ENCODE results near the gene PARP16.

Gene PARP16

GRCh38 chr15:65327651-65328393 lies 41.1 kb upstream of the PARP16 start:
- ATAC-seq = no peak
- no peak overlapping the region for H3K27ac Mint-ChIP-seq
- no peaks in the 10 kb centered on the region for H3K36me3 Mint-ChIP-seq
- H3K4me1 Mint-ChIP-seq = no peaks in the 10 kb centered on the region
- no peak overlapping the region for H3K4me3 Mint-ChIP-seq
- DNase-seq (ENCODE audit: low spot score in 2 of 2) = no peak
- no peaks in the 10 kb centered on the region for H3K9me3 Mint-ChIP-seq

GRCh38 chr15:65326818-65327217 lies 40.1 kb upstream of the PARP16 start:
- Mint-ChIP-seq H3K4me1 (no peaks in the 10 kb centered on the region), H3K36me3 (no peaks in the 10 kb centered on the region), H3K27ac (no peak overlapping the region), H3K9me3 (no peaks in the 10 kb centered on the region), H3K4me3 (no peak overlapping the region)
- ATAC-seq = no peak
- no peak for DNase-seq (ENCODE audit: low spot score in 2 of 2)

GRCh38 chr15:65326117-65326526 lies 39.4 kb upstream of the PARP16 start:
- Mint-ChIP-seq H3K27ac (no peak overlapping the region), H3K4me3 (no peak overlapping the region), H3K4me1 (no peaks in the 10 kb centered on the region), H3K9me3 (no peaks in the 10 kb centered on the region), H3K36me3 (no peaks in the 10 kb centered on the region)
- ATAC-seq = no peak
- DNase-seq (ENCODE audit: low spot score in 2 of 2) = no peak

GRCh38 chr15:65323071-65323511 lies 36.4 kb upstream of the PARP16 start:
- no peak overlapping the region for H3K27ac Mint-ChIP-seq
- peaks cover 6% of the 10 kb centered on the region for H3K36me3 Mint-ChIP-seq
- H3K9me3 Mint-ChIP-seq = no peaks in the 10 kb centered on the region
- ATAC-seq = no peak
- no peak for DNase-seq (ENCODE audit: low spot score in 2 of 2)
- H3K4me3 Mint-ChIP-seq = no peak overlapping the region
- peaks cover 4% of the 10 kb centered on the region for H3K4me1 Mint-ChIP-seq

GRCh38 chr15:65318870-65319356 lies 32.2 kb upstream of the PARP16 start:
- Mint-ChIP-seq H3K4me1 (peaks cover 4% of the 10 kb centered on the region), H3K27ac (no peak overlapping the region), H3K9me3 (no peaks in the 10 kb centered on the region), H3K4me3 (no peak overlapping the region), H3K36me3 (peaks cover 6% of the 10 kb centered on the region)
- DNase-seq (ENCODE audit: low spot score in 2 of 2) (peak; percentile 66 to 87), ATAC-seq (peak; percentile 97)

- DNase-seq (ENCODE audit: low spot score in 2 of 2) = no peak
- no peak for ATAC-seq
- no peak overlapping the region for H3K4me3 Mint-ChIP-seq
- H3K9me3 Mint-ChIP-seq = no peaks in the 10 kb centered on the region
- no peak overlapping the region for H3K27ac Mint-ChIP-seq
- H3K36me3 Mint-ChIP-seq = no peaks in the 10 kb centered on the region
- no peaks in the 10 kb centered on the region for H3K4me1 Mint-ChIP-seq
Observed at GRCh38 chr15:65312400-65312916, 25.8 kb upstream of the PARP16 start.

- Mint-ChIP-seq H3K9me3 (no peaks in the 10 kb centered on the region), H3K36me3 (no peaks in the 10 kb centered on the region), H3K4me1 (no peaks in the 10 kb centered on the region), H3K4me3 (no peak overlapping the region), H3K27ac (no peak overlapping the region)
- no peak for DNase-seq (ENCODE audit: low spot score in 2 of 2)
- no peak for ATAC-seq
Observed at GRCh38 chr15:65311760-65312159, 25.1 kb upstream of the PARP16 start.

- Mint-ChIP-seq H3K4me1 (no peaks in the 10 kb centered on the region), H3K36me3 (peaks cover 6% of the 10 kb centered on the region), H3K4me3 (no peak overlapping the region), H3K27ac (no peak overlapping the region), H3K9me3 (no peaks in the 10 kb centered on the region)
- ATAC-seq (no peak), DNase-seq (ENCODE audit: low spot score in 2 of 2) (no peak)
Observed at GRCh38 chr15:65310431-65311137, 23.9 kb upstream of the PARP16 start.

- peaks cover 12% of the 10 kb centered on the region for H3K36me3 Mint-ChIP-seq
- no peak overlapping the region for H3K4me3 Mint-ChIP-seq
- no peak overlapping the region for H3K27ac Mint-ChIP-seq
- DNase-seq (ENCODE audit: low spot score in 2 of 2) (no peak), ATAC-seq (no peak)
- peaks cover 4% of the 10 kb centered on the region for H3K4me1 Mint-ChIP-seq
- H3K9me3 Mint-ChIP-seq = no peaks in the 10 kb centered on the region
Observed at GRCh38 chr15:65309882-65310418, 23.3 kb upstream of the PARP16 start.

- Mint-ChIP-seq H3K4me1 (peaks cover 17% of the 10 kb centered on the region), H3K9me3 (no peaks in the 10 kb centered on the region), H3K36me3 (peaks cover 26% of the 10 kb centered on the region), H3K4me3 (no peak overlapping the region), H3K27ac (no peak overlapping the region)
- no peak for ATAC-seq
- DNase-seq (ENCODE audit: low spot score in 2 of 2) = no peak
Observed at GRCh38 chr15:65307978-65308377, 21.3 kb upstream of the PARP16 start.

GRCh38 chr15:65306551-65306950 lies 19.9 kb upstream of the PARP16 start:
- DNase-seq (ENCODE audit: low spot score in 2 of 2) = no peak
- Mint-ChIP-seq H3K4me3 (no peak overlapping the region), H3K9me3 (no peaks in the 10 kb centered on the region), H3K4me1 (peaks cover 17% of the 10 kb centered on the region), H3K36me3 (peaks cover 26% of the 10 kb centered on the region), H3K27ac (peak overlapping the region; percentile 100)
- ATAC-seq = no peak

GRCh38 chr15:65305776-65306175 lies 19.1 kb upstream of the PARP16 start:
- DNase-seq (ENCODE audit: low spot score in 2 of 2) = no peak
- Mint-ChIP-seq H3K36me3 (peaks cover 26% of the 10 kb centered on the region), H3K4me1 (peaks cover 17% of the 10 kb centered on the region), H3K4me3 (no peak overlapping the region), H3K9me3 (no peaks in the 10 kb centered on the region), H3K27ac (peak overlapping the region; percentile 100)
- ATAC-seq = no peak

- DNase-seq (ENCODE audit: low spot score in 2 of 2) = no peak
- peaks cover 31% of the 10 kb centered on the region for H3K36me3 Mint-ChIP-seq
- H3K4me3 Mint-ChIP-seq = peak overlapping the region; percentile 89
- peak overlapping the region; percentile 100 for H3K27ac Mint-ChIP-seq
- no peaks in the 10 kb centered on the region for H3K9me3 Mint-ChIP-seq
- H3K4me1 Mint-ChIP-seq = peaks cover 21% of the 10 kb centered on the region
- peak; percentile 79 for ATAC-seq
Observed at GRCh38 chr15:65305150-65305758, 18.6 kb upstream of the PARP16 start.

- Mint-ChIP-seq H3K27ac (peak within 1 kb of the TSS; percentile 100), H3K9me3 (no peaks in the 10 kb centered on the region), H3K36me3 (peaks cover 34% of the 10 kb centered on the region), H3K4me1 (peaks cover 24% of the 10 kb centered on the region), H3K4me3 (peak within 1 kb of the TSS; percentile 89)
- peak; percentile 82 for ATAC-seq
- DNase-seq (ENCODE audit: low spot score in 2 of 2) = peak; percentile 55 to 92
Observed at GRCh38 chr15:65304381-65305149, 17.9 kb upstream of the PARP16 start, which contains the start of gene RNU5B-1. RNU5B-1 (plus strand) TSS chr15:65304677.
